K562 (cell line): ENCODE data around the gene GUCY2F.

Experiments
- BRCA1 ChIP-seq, 2 experiments: fragments of 450-650 bp in 1 of 2; sonication (generic) in 1 of 2; formaldehyde crosslinking in 1 of 2; IDR thresholded peaks; 2 replicates each; pipeline versions ENCODE4 v1.5.0 to v1.6.1; 2017 to 2020; ENCODE audit warnings: mild to moderate bottlenecking in 1 of 2, missing genetic modification reagents in 1 of 2
- CTCF ChIP-seq, 3 experiments: IDR thresholded peaks in 2 of 3; conservative IDR thresholded peaks in 1 of 3; 2 replicates each; pipeline ENCODE4 v1.5.1; 2011 to 2012; ENCODE audit warnings: low read length in 3 of 3, mild to moderate bottlenecking in 3 of 3, control low read depth in 2 of 3, improper control_type of control experiment in 1 of 3, inconsistent platforms in 1 of 3, low read depth in 1 of 3, mixed read lengths in 1 of 3, moderate library complexity in 1 of 3; ENCODE audit not compliant: insufficient read depth in 2 of 3
- GATA2 ChIP-seq: sonication (generic); formaldehyde crosslinking; IDR thresholded peaks from 2 replicates; pipeline ENCODE4 v1.4.0; 2020; ENCODE audit warnings: mild to moderate bottlenecking, missing genetic modification reagents
- PRPF4 ChIP-seq: fragments of 200-400 bp; formaldehyde crosslinking; IDR thresholded peaks from one replicate; pipeline ENCODE4 v1.6.1; 2017; ENCODE audit warnings: low read length, low read depth, mild to moderate bottlenecking; ENCODE audit not compliant: insufficient read depth, poor library complexity, severe bottlenecking
- RFX7 ChIP-seq: fragments of 250-450 bp; sonication (Bioruptor Pico); IDR thresholded peaks from 2 replicates; pipeline ENCODE4 v1.5.1; 2021; ENCODE audit warnings: mild to moderate bottlenecking
- TAF1 ChIP-seq: IDR thresholded peaks from 2 replicates; pipeline ENCODE4 v1.6.1; 2011; ENCODE audit warnings: mild to moderate bottlenecking, low read length, moderate library complexity; ENCODE audit not compliant: insufficient read depth, control insufficient read depth, severe bottlenecking; ENCODE audit errors: extremely low read depth
- ZNF274 ChIP-seq: IDR thresholded peaks from 2 replicates; pipeline ENCODE4 v1.6.1; 2011; ENCODE audit warnings: low read depth, mild to moderate bottlenecking, low read length, moderate library complexity, borderline replicate concordance
- ZNF512 ChIP-seq: IDR thresholded peaks from 2 replicates; pipeline ENCODE4 v1.6.1; 2016; ENCODE audit warnings: missing genetic modification characterization, missing compliant biosample characterization
- TF ChIP-seq, protein P1 (sequence below): fragments of 450-650 bp; formaldehyde crosslinking; IDR thresholded peaks from 2 replicates; pipeline ENCODE4 v1.4.0; 2020; ENCODE audit warnings: mild to moderate bottlenecking, mixed read lengths
- TF ChIP-seq, protein P2 (sequence below): fragments of 450-650 bp; IDR thresholded peaks from 2 replicates; pipeline ENCODE4 v1.6.1; 2016
- TF ChIP-seq, protein P3 (sequence below): fragments of 450-650 bp; IDR thresholded peaks from 2 replicates; pipeline ENCODE4 v1.6.1; 2016; ENCODE audit warnings: missing biosample characterization, missing genetic modification characterization

DNA sequence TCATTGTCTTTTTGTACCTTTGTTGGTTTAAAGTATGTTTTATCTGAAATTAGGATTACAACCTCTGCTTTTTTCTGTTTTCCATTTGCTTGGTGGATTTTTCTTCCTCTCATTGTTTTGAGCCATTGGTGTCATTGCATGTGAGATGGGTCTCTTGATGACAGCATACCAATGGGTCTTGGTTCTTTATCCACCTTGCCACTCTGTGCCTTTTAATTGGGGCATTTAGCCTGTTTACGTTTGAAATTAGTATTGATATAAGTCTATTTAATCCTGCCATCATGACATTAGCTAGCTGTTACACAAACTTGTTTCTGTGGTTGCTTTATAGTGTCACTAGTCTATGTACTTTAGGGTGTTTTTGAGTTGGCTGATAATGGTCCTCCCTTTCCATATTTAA, 145.7 kb downstream of the GUCY2F start:
- TF ChIP-seq, protein P1, sequence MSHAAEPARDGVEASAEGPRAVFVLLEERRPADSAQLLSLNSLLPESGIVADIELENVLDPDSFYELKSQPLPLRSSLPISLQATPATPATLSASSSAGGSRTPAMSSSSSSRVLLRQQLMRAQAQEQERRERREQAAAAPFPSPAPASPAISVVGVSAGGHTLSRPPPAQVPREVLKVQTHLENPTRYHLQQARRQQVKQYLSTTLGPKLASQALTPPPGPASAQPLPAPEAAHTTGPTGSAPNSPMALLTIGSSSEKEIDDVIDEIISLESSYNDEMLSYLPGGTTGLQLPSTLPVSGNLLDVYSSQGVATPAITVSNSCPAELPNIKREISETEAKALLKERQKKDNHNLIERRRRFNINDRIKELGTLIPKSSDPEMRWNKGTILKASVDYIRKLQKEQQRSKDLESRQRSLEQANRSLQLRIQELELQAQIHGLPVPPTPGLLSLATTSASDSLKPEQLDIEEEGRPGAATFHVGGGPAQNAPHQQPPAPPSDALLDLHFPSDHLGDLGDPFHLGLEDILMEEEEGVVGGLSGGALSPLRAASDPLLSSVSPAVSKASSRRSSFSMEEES: no peak
- TF ChIP-seq BRCA1 (IDR thresholded peaks at IDR 0.05) (no peak), BRCA1 (CRISPR knock-in tag; IDR thresholded peaks at IDR 0.05) (no peak), ZNF512 (no peak), ZNF274 (no peak), GATA2 (CRISPR knock-in tag) (no peak), PRPF4 (no peak), CTCF (IDR thresholded peaks at IDR 0.05 in 2 of 3, conservative IDR thresholded peaks at IDR 0.05 in 1 of 3; ENCODE audit: insufficient read depth in 2 of 3, low read depth in 1 of 3, low read length in 3 of 3) (no peak), TAF1 (no peak), RFX7 (CRISPR knock-in tag) (no peak)
- TF ChIP-seq, protein P2, sequence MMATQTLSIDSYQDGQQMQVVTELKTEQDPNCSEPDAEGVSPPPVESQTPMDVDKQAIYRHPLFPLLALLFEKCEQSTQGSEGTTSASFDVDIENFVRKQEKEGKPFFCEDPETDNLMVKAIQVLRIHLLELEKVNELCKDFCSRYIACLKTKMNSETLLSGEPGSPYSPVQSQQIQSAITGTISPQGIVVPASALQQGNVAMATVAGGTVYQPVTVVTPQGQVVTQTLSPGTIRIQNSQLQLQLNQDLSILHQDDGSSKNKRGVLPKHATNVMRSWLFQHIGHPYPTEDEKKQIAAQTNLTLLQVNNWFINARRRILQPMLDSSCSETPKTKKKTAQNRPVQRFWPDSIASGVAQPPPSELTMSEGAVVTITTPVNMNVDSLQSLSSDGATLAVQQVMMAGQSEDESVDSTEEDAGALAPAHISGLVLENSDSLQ: no peak
- TF ChIP-seq, protein P3, sequence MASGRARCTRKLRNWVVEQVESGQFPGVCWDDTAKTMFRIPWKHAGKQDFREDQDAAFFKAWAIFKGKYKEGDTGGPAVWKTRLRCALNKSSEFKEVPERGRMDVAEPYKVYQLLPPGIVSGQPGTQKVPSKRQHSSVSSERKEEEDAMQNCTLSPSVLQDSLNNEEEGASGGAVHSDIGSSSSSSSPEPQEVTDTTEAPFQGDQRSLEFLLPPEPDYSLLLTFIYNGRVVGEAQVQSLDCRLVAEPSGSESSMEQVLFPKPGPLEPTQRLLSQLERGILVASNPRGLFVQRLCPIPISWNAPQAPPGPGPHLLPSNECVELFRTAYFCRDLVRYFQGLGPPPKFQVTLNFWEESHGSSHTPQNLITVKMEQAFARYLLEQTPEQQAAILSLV (tag): no peak
